ENCODE measurements around the gene ST3GAL5. TPM values are rescaled to one million over a fixed set of nuclear protein-coding genes. Genes with fewer than 3 reads are reported as not detected.

ST3GAL5 gene
- total RNA-seq, 1 donor from 2014 or later, result 9.9 TPM

GRCh38 chr2:85822766-85823165, 66.0 kb downstream of the ST3GAL5 start:
- H3K27ac ChIP-seq, result no peak overlapping the region
- no peak overlapping the region for H2AFZ ChIP-seq (replicated peaks)
- H3K9me3 ChIP-seq (ENCODE audit: low read depth), result no peaks in the 10 kb centered on the region
- no peak overlapping the region for H3K4me3 ChIP-seq
- no peaks in the 10 kb centered on the region for H4K20me1 ChIP-seq (ENCODE audit: low read depth)
- no peak overlapping the region for H3K9ac ChIP-seq
- H3K4me1 Mint-ChIP-seq, result peaks cover 6% of the 10 kb centered on the region
- H3K4me1 ChIP-seq, result peaks cover 2% of the 10 kb centered on the region
- TF ChIP-seq CTCF (IDR thresholded peaks at IDR 0.05), result no peak
- no peak for TF ChIP-seq EZH2phosphoT487 (IDR thresholded peaks at IDR 0.05)
- no peak for TF ChIP-seq EZH2 (IDR thresholded peaks at IDR 0.05)
- no peaks in the 10 kb centered on the region for H3K36me3 ChIP-seq
- peaks cover 5% of the 10 kb centered on the region for H3K27me3 Mint-ChIP-seq (ENCODE audit: insufficient read depth, low read depth)
- no peak overlapping the region for H3K27ac Mint-ChIP-seq
- H3K36me3 Mint-ChIP-seq, result no peaks in the 10 kb centered on the region
- peaks cover 16% of the 10 kb centered on the region for H3K27me3 ChIP-seq
- no peaks in the 10 kb centered on the region for H3K9me3 Mint-ChIP-seq
- DNase-seq (ENCODE audit: low spot score), result no peak
- no peaks in the 10 kb centered on the region for H3F3A ChIP-seq (ENCODE audit: low read depth)
- no peak overlapping the region for H3K4me3 Mint-ChIP-seq
- no peaks in the 10 kb centered on the region for H3K79me2 ChIP-seq (ENCODE audit: low read depth)
- no peak overlapping the region for H3K4me2 ChIP-seq

DNA sequence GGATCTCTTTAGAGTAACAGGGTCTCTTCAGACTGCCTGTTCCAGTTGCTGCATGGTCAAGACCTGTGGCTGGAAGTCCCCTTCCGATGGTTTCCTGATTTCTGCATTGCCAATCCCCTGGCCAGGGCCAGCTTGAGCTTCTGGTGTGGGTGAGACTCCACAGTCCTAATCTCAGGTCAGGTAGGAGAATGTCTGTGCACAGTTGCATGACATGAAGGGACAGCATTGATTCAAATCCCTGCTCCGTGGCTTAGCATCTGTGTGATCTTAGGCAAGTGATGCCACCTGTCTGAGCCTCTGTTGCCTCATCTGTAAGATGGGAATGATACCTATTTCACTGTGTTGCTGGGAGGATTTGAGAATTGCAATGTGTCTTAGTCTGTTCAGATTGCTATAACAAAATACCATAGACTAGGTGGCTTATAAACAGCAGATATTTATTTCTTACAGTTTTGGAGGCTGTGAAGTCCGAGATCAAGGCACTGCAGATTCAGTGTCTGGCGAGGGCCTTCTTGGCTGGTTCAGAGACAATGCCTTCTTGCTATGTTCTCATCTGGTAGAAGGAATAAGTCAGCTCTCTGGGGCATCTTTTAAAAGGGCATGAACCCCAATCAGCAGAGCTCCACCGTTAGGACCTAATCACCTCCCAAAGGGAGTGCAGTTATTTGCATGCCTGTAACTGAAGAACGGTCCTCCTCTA, 68.8 kb downstream of the ST3GAL5 start:
- H4K20me1 ChIP-seq (ENCODE audit: low read depth), result no peaks in the 10 kb centered on the region
- Mint-ChIP-seq H3K27ac (no peak overlapping the region), H3K4me1 (peaks cover 3% of the 10 kb centered on the region), H3K4me3 (no peak overlapping the region), H3K36me3 (no peaks in the 10 kb centered on the region), H3K9me3 (no peaks in the 10 kb centered on the region), H3K27me3 (ENCODE audit: insufficient read depth, low read depth) (peaks cover 5% of the 10 kb centered on the region)
- peaks cover 10% of the 10 kb centered on the region for H3K27me3 ChIP-seq
- H3K79me2 ChIP-seq (ENCODE audit: low read depth), result no peaks in the 10 kb centered on the region
- no peak overlapping the region for H3K27ac ChIP-seq
- H3F3A ChIP-seq (ENCODE audit: low read depth), result no peaks in the 10 kb centered on the region
- H3K4me1 ChIP-seq, result peaks cover 4% of the 10 kb centered on the region
- H3K9ac ChIP-seq, result no peak overlapping the region
- TF ChIP-seq CTCF (IDR thresholded peaks at IDR 0.05) (no peak), EZH2phosphoT487 (IDR thresholded peaks at IDR 0.05) (no peak), EZH2 (IDR thresholded peaks at IDR 0.05) (no peak)
- no peak overlapping the region for H3K4me2 ChIP-seq
- no peaks in the 10 kb centered on the region for H3K36me3 ChIP-seq
- H3K4me3 ChIP-seq, result no peak overlapping the region
- DNase-seq (ENCODE audit: low spot score), result no peak
- H2AFZ ChIP-seq (replicated peaks), result peak overlapping the region; percentile 67
- H3K9me3 ChIP-seq (ENCODE audit: low read depth), result no peaks in the 10 kb centered on the region

GRCh38 chr2:85814802-85815550, 73.8 kb downstream of the ST3GAL5 start:
- no peak overlapping the region for H3K9ac ChIP-seq
- no peak for TF ChIP-seq EZH2phosphoT487 (IDR thresholded peaks at IDR 0.05)
- no peak for TF ChIP-seq EZH2 (IDR thresholded peaks at IDR 0.05)
- no peak for TF ChIP-seq CTCF (IDR thresholded peaks at IDR 0.05)
- H3K9me3 ChIP-seq (ENCODE audit: low read depth), result no peaks in the 10 kb centered on the region
- no peaks in the 10 kb centered on the region for H3K27me3 ChIP-seq
- peaks cover 9% of the 10 kb centered on the region for H3K27me3 Mint-ChIP-seq (ENCODE audit: insufficient read depth, low read depth)
- no peak for DNase-seq (ENCODE audit: low spot score)
- no peaks in the 10 kb centered on the region for H4K20me1 ChIP-seq (ENCODE audit: low read depth)
- H3K36me3 ChIP-seq, result no peaks in the 10 kb centered on the region
- H3K9me3 Mint-ChIP-seq, result no peaks in the 10 kb centered on the region
- H3K27ac ChIP-seq, result no peak overlapping the region
- no peak overlapping the region for H3K4me3 ChIP-seq
- H3K36me3 Mint-ChIP-seq, result no peaks in the 10 kb centered on the region
- H3K4me2 ChIP-seq, result peak overlapping the region; percentile 21
- H3K4me1 Mint-ChIP-seq, result peaks cover 17% of the 10 kb centered on the region
- no peak overlapping the region for H3K4me3 Mint-ChIP-seq
- no peaks in the 10 kb centered on the region for H3F3A ChIP-seq (ENCODE audit: low read depth)
- H2AFZ ChIP-seq (replicated peaks), result peak overlapping the region; percentile 22
- H3K4me1 ChIP-seq, result peaks cover 9% of the 10 kb centered on the region
- no peak overlapping the region for H3K27ac Mint-ChIP-seq
- H3K79me2 ChIP-seq (ENCODE audit: low read depth), result no peaks in the 10 kb centered on the region

All from neural progenitor cell (in vitro differentiated cells).